ENCODE measurements around the gene FOXJ3. TPM values are rescaled to one million over a fixed set of nuclear protein-coding genes. Genes with fewer than 3 reads are reported as not detected.

FOXJ3 gene
- total and polyA plus RNA-seq, 2 of the 13 experiments (the other 11 are each of a cell fraction or from before 2014, with no cell fraction given): 16.6 to 48.5 TPM

DNA sequence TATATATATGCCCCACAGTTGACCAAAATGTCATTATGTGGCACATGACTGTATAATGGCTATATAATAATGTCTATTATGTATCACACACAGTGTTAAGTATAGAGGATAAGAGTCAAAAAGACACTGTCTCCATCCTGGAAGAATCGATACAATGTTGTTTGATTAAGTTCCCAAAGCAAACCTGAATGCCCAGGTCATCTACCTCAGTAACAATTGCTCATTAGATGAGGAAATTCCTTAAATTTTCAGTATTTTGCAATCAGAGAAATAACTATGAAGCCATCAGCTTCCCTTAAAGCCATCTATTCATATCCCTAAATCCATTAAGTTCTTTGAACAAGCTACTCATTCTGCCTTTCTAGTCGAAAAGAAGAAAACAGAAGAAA lies 10.0 kb downstream of the FOXJ3 start (continued):
- TF ChIP-seq SRF (IDR thresholded peaks at IDR 0.05; ENCODE audit: low read depth, low read length) (no peak), CREM (IDR thresholded peaks at IDR 0.05) (peak; percentile 50; the same call in 1 of the 2 replicates), CREM (CRISPR knock-in tag; IDR thresholded peaks at IDR 0.05) (no peak), ZNF614 (CRISPR knock-in tag; IDR thresholded peaks at IDR 0.05; ENCODE audit: borderline replicate concordance) (peak; percentile 86), CEBPB (IDR thresholded peaks at IDR 0.05; ENCODE audit: borderline replicate concordance, low read depth, low read length) (peak; percentile 78; the same call in 1 of the 2 replicates), MED13 (CRISPR knock-in tag; IDR thresholded peaks at IDR 0.05) (no peak), ZNF543 (CRISPR knock-in tag; IDR thresholded peaks at IDR 0.05) (no peak), TEAD3 (CRISPR knock-in tag; optimal IDR thresholded peaks at IDR 0.05; ENCODE audit: borderline replicate concordance) (peak; percentile 57), UBTF (CRISPR knock-in tag; IDR thresholded peaks at IDR 0.05) (no peak), ZNF549 (CRISPR knock-in tag; IDR thresholded peaks at IDR 0.05) (no peak), MAFG (CRISPR knock-in tag; IDR thresholded peaks at IDR 0.05) (no peak), ZBTB44 (CRISPR knock-in tag; IDR thresholded peaks at IDR 0.05) (no peak), ZNF225 (CRISPR knock-in tag; IDR thresholded peaks at IDR 0.05) (no peak), HDAC6 (IDR thresholded peaks at IDR 0.05; ENCODE audit: low read depth, low read length) (no peak), THAP11 (CRISPR knock-in tag; IDR thresholded peaks at IDR 0.05) (0 out of 2 replicates have a peak, but pooled peaks have one; percentile 26), ZNF350 (CRISPR knock-in tag; IDR thresholded peaks at IDR 0.05; ENCODE audit: borderline replicate concordance, low read depth) (no peak), ZSCAN5A (CRISPR knock-in tag; IDR thresholded peaks at IDR 0.05; ENCODE audit: borderline replicate concordance) (no peak), SMC3 (IDR thresholded peaks at IDR 0.05; ENCODE audit: low read length) (no peak), MXI1 (IDR thresholded peaks at IDR 0.05; ENCODE audit: borderline replicate concordance, low read depth, low read length) (no peak), ZMYM3 (CRISPR knock-in tag; IDR thresholded peaks at IDR 0.05) (no peak), DR1 (CRISPR knock-in tag; IDR thresholded peaks at IDR 0.05) (no peak), NR2F2 (IDR thresholded peaks at IDR 0.05; ENCODE audit: borderline replicate concordance, low read depth) (peak; percentile 68; the same call in 1 of the 2 replicates)
- TF ChIP-seq, protein P1, sequence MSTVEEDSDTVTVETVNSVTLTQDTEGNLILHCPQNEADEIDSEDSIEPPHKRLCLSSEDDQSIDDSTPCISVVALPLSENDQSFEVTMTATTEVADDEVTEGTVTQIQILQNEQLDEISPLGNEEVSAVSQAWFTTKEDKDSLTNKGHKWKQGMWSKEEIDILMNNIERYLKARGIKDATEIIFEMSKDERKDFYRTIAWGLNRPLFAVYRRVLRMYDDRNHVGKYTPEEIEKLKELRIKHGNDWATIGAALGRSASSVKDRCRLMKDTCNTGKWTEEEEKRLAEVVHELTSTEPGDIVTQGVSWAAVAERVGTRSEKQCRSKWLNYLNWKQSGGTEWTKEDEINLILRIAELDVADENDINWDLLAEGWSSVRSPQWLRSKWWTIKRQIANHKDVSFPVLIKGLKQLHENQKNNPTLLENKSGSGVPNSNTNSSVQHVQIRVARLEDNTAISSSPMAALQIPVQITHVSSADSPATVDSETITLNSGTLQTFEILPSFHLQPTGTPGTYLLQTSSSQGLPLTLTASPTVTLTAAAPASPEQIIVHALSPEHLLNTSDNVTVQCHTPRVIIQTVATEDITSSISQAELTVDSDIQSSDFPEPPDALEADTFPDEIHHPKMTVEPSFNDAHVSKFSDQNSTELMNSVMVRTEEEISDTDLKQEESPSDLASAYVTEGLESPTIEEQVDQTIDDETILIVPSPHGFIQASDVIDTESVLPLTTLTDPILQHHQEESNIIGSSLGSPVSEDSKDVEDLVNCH (CRISPR knock-in tag; IDR thresholded peaks at IDR 0.05): no peak
- TF ChIP-seq, protein P2, sequence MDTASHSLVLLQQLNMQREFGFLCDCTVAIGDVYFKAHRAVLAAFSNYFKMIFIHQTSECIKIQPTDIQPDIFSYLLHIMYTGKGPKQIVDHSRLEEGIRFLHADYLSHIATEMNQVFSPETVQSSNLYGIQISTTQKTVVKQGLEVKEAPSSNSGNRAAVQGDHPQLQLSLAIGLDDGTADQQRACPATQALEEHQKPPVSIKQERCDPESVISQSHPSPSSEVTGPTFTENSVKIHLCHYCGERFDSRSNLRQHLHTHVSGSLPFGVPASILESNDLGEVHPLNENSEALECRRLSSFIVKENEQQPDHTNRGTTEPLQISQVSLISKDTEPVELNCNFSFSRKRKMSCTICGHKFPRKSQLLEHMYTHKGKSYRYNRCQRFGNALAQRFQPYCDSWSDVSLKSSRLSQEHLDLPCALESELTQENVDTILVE (CRISPR knock-in tag; IDR thresholded peaks at IDR 0.05): 0 out of 2 replicates have a peak, but pooled peaks have one; percentile 36
